Osteocyte (in vitro differentiated cells): Measurements from ENCODE around the gene TMEM266. TPM values are rescaled to one million over a fixed set of nuclear protein-coding genes. Genes with fewer than 3 reads are reported as not detected.

Experiments
- DNase-seq: peaks from one replicate; pipeline ENCODE4 v3.0.0; 2021; ENCODE audit warnings: mixed read lengths; ENCODE audit not compliant: unreplicated experiment; ENCODE audit errors: extremely low spot score
- H3K27ac Mint-ChIP-seq: one replicate; pipeline ENCODE4 v1.8.0; 2021; ENCODE audit warnings: mild to moderate bottlenecking, mixed read lengths; ENCODE audit not compliant: unreplicated experiment
- H3K27me3 Mint-ChIP-seq: one replicate; pipeline ENCODE4 v1.8.0; 2021; ENCODE audit warnings: mixed read lengths; ENCODE audit not compliant: unreplicated experiment
- H3K36me3 Mint-ChIP-seq: one replicate; pipeline ENCODE4 v1.8.0; 2021; ENCODE audit warnings: mixed read lengths; ENCODE audit not compliant: unreplicated experiment
- H3K4me1 Mint-ChIP-seq: one replicate; pipeline ENCODE4 v1.8.0; 2021; ENCODE audit warnings: mixed read lengths; ENCODE audit not compliant: unreplicated experiment
- H3K4me3 Mint-ChIP-seq: one replicate; pipeline ENCODE4 v1.8.0; 2021; ENCODE audit warnings: mild to moderate bottlenecking, moderate library complexity, mixed read lengths; ENCODE audit not compliant: unreplicated experiment
- H3K9me3 Mint-ChIP-seq: one replicate; pipeline ENCODE4 v1.8.0; 2021; ENCODE audit warnings: mixed read lengths; ENCODE audit not compliant: unreplicated experiment
- total RNA-seq: library from RNA; stranded (reverse); gene quantifications from 2 replicates; pipeline ENCODE4 v1.2.1, GENCODE V29; 2021
- TF ChIP-seq, protein P1 (sequence below): fragments of 200-600 bp; sonication (generic); IDR thresholded peaks from 2 replicates; pipeline ENCODE4 v1.5.0; 2021; ENCODE audit warnings: antibody characterized with exemption, mild to moderate bottlenecking, moderate library complexity

The TMEM266 gene
- total RNA-seq, 1 donor from 2014 or later = not detected

DNA sequence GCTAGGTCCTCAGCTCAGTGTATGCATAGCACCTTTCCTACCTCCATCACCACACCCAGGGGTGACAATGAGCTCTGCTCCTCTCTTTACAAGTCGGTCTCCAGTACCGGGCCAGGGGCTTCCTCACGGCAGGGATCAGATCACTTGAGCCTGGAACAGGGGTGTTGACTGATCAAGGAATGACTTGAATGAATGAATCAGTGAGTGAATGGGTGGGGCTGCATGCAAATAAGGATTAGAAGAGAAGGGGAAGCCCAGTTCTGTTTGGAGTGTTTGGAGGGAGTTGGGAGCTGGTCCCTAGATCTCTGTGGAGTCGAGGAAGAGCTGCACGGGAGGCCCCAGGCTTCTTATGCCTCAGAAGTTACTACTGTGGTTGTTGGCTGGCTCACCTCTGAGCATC is 87.0 kb downstream of the TMEM266 start:
- Mint-ChIP-seq H3K27me3 (peaks cover 44% of the 10 kb centered on the region), H3K4me3 (no peak overlapping the region), H3K9me3 (no peaks in the 10 kb centered on the region), H3K4me1 (peaks cover 3% of the 10 kb centered on the region), H3K36me3 (no peaks in the 10 kb centered on the region), H3K27ac (no peak overlapping the region)
- DNase-seq = no peak
- TF ChIP-seq, protein P1, sequence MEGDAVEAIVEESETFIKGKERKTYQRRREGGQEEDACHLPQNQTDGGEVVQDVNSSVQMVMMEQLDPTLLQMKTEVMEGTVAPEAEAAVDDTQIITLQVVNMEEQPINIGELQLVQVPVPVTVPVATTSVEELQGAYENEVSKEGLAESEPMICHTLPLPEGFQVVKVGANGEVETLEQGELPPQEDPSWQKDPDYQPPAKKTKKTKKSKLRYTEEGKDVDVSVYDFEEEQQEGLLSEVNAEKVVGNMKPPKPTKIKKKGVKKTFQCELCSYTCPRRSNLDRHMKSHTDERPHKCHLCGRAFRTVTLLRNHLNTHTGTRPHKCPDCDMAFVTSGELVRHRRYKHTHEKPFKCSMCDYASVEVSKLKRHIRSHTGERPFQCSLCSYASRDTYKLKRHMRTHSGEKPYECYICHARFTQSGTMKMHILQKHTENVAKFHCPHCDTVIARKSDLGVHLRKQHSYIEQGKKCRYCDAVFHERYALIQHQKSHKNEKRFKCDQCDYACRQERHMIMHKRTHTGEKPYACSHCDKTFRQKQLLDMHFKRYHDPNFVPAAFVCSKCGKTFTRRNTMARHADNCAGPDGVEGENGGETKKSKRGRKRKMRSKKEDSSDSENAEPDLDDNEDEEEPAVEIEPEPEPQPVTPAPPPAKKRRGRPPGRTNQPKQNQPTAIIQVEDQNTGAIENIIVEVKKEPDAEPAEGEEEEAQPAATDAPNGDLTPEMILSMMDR = no peak

DNA sequence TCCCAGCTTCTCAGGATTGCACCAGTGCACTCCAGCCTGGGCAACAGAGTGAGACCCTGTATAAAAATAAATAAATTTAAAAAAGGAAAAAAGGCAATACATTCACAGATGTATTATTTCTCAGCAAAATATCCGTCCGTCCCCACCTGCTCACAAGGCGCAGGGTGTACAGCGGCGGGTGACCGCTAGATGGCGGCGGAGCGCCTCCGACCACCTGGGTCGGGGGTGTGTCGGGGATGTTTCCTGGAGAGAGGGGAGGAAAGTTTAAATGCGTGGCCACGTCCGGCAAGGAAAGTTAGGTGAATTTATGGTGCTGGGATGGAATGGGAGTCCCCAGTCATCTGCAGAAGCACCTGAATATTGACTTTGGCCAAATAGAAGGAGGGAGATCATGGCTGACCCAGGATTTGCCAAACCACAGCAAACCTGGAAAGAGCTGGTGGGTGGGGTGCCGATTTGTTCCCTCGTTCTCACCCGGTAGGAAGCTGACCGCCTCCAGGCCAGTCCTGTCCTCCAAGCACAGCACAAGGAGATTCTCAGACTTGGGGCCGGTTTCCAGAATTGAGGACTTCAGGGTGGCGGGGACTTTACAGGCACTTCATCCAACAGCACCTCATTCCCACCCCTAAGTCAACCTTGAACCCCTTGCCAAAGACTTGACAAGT is 88.3 kb downstream of the TMEM266 start:
- Mint-ChIP-seq H3K27me3 (peaks cover 39% of the 10 kb centered on the region), H3K4me3 (no peak overlapping the region), H3K36me3 (no peaks in the 10 kb centered on the region), H3K9me3 (no peaks in the 10 kb centered on the region), H3K27ac (no peak overlapping the region), H3K4me1 (peaks cover 3% of the 10 kb centered on the region)
- no peak for DNase-seq
- TF ChIP-seq, protein P1 = peak; percentile 91

GRCh38 chr15:76149291-76149915 is 89.6 kb downstream of the TMEM266 start:
- Mint-ChIP-seq H3K4me3 (no peak overlapping the region), H3K27me3 (peaks cover 28% of the 10 kb centered on the region), H3K4me1 (peaks cover 3% of the 10 kb centered on the region), H3K36me3 (no peaks in the 10 kb centered on the region), H3K9me3 (no peaks in the 10 kb centered on the region), H3K27ac (no peak overlapping the region)
- TF ChIP-seq, protein P1 = no peak
- DNase-seq = no peak

DNA sequence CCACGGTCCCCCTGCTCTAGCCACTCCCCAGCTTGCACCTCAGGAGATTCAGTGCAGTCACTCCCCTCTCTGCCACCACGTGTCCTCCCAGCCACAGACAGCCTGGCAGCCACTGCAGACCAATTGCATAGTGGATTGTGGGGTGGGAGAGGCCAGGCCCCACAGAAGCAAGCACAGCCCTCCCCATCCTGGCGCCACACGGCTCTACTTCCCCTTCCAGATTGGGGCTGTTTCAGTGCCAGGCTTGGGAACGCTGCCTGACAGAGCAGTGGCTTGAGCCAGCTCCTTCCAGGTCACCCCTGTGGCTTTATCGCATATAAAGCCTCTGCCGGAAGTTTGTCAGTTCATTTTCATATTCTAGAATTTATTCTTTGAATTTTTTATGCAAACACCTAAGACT is 90.7 kb downstream of the TMEM266 start:
- Mint-ChIP-seq H3K9me3 (no peaks in the 10 kb centered on the region), H3K27me3 (peaks cover 23% of the 10 kb centered on the region), H3K36me3 (no peaks in the 10 kb centered on the region), H3K27ac (no peak overlapping the region), H3K4me1 (peaks cover 3% of the 10 kb centered on the region), H3K4me3 (no peak overlapping the region)
- TF ChIP-seq, protein P1 = no peak
- no peak for DNase-seq

DNA sequence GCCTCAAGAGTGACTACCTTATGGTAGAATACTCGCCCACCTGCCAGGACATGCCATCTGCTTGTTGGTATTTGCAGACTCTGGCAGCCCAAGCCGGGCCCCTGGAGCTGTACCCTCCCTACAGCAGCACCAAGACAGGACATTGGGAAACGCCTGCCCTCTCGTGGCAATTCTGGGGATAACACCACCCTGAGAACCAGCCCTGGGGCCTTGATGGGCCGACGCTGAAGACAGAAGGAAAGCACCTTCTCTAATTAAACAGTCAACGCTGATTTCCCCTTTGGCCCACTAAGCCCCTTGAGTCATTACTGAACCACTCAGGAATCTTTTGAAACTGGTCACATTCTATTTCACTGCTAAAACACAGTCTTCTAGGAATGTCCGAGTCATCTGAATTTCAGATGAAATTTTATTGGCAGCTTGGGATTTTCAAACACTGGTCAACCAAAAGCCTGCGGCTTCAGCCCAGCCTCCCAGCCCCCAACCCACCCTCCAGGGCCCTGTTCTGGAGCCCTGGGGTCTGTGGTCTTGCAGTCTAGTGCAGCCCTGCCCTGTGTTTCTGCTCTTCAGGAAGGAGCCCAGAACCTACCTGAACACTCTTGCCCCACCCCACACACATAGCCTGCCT is 91.3 kb downstream of the TMEM266 start:
- peaks cover 17% of the 10 kb centered on the region for H3K27me3 Mint-ChIP-seq
- peak; percentile 90 for DNase-seq
- TF ChIP-seq, protein P1 = peak; percentile 86
- H3K4me1 Mint-ChIP-seq = peaks cover 3% of the 10 kb centered on the region
- H3K27ac Mint-ChIP-seq = no peak overlapping the region
- H3K4me3 Mint-ChIP-seq = no peak overlapping the region
- no peaks in the 10 kb centered on the region for H3K36me3 Mint-ChIP-seq
- H3K9me3 Mint-ChIP-seq = no peaks in the 10 kb centered on the region
